IMR-90 (cell line): ENCODE data around the gene NPR2. TPM values are rescaled to one million over a fixed set of nuclear protein-coding genes. Genes with fewer than 3 reads are reported as not detected.
A peak's percentile ranks its signal among the peaks of the same experiment; 100 is the strongest.

Experiments used
- ATAC-seq: fragments of 200-7000 bp; cut with Tn5 transposase; 2 replicates; pipeline ENCODE4 v1.9.1; 2020; ENCODE audit warnings: low read depth, mild to moderate bottlenecking, moderate library complexity
- BruUV-seq: library from RNA; stranded (reverse); fragments of 400-500 nt; replicated peaks from 2 replicates; lab custom pipeline; 2021; lab: Mats Ljungman, UMichigan
- CTCF ChIA-PET: fragments of 300-600 bp; formaldehyde crosslinking; extraction: SDS; loops from one replicate; lab custom pipeline; 2021; ENCODE audit warnings: antibody characterized with exemption; lab: Yijun Ruan, JAX
- POLR2A ChIA-PET: fragments of 300-600 bp; sonication (Branson Sonifier 250); formaldehyde crosslinking; loops from one replicate; lab custom pipeline; 2022; ENCODE audit warnings: antibody characterized with exemption; ENCODE audit not compliant: unreplicated experiment; lab: Charles Lee
- DNase-seq: peaks from one replicate; pipeline ENCODE4 v3.0.0; 2013
- H2AFZ ChIP-seq: replicated peaks from 2 replicates; pipeline ENCODE3; 2013; ENCODE audit warnings: low read length, mild to moderate bottlenecking; ENCODE audit not compliant: poor library complexity
- H2AK5ac ChIP-seq: 2 replicates; pipeline ENCODE4 v1.6.1; 2013; ENCODE audit warnings: low read depth, low read length, inconsistent platforms
- H2AK9ac ChIP-seq: replicated peaks from 2 replicates; pipeline ENCODE3; 2013; ENCODE audit warnings: mild to moderate bottlenecking, low read depth, low read length, moderate library complexity; ENCODE audit not compliant: poor library complexity
- H2BK120ac ChIP-seq: 2 replicates; pipeline ENCODE4 v1.6.1; 2013; ENCODE audit warnings: low read depth, low read length, inconsistent platforms
- H2BK15ac ChIP-seq: 3 replicates; pipeline ENCODE4 v1.6.1; 2013; ENCODE audit warnings: low read depth, low read length, inconsistent platforms
- H2BK20ac ChIP-seq: 2 replicates; pipeline ENCODE4 v1.6.1; 2013; ENCODE audit warnings: low read depth, mild to moderate bottlenecking, inconsistent platforms, low read length, moderate library complexity
- H2BK5ac ChIP-seq: 2 replicates; pipeline ENCODE4 v1.6.1; 2013; ENCODE audit warnings: mild to moderate bottlenecking, low read depth, low read length, inconsistent platforms; ENCODE audit not compliant: poor library complexity, severe bottlenecking
- H3K14ac ChIP-seq: replicated peaks from 2 replicates; pipeline ENCODE4 v1.6.1; 2013; ENCODE audit warnings: low read depth, low read length, inconsistent platforms
- H3K18ac ChIP-seq: 2 replicates; pipeline ENCODE4 v1.6.1; 2013; ENCODE audit warnings: low read depth, low read length, control low read depth
- H3K23ac ChIP-seq: 2 replicates; pipeline ENCODE4 v1.6.1; 2013; ENCODE audit warnings: low read depth, low read length, inconsistent platforms
- H3K27ac ChIP-seq: 2 replicates; pipeline ENCODE4 v1.5.1; 2013; ENCODE audit warnings: mild to moderate bottlenecking, control low read depth, low read length; ENCODE audit not compliant: insufficient read depth
- H3K27me3 ChIP-seq: 2 replicates; pipeline ENCODE4 v1.6.1; 2013; ENCODE audit warnings: low read length; ENCODE audit not compliant: control insufficient read depth, insufficient read depth
- H3K36me3 ChIP-seq: 2 replicates; pipeline ENCODE4 v1.6.1; 2013; ENCODE audit warnings: low read length, mixed read lengths; ENCODE audit not compliant: control insufficient read depth, insufficient read depth
- H3K4ac ChIP-seq: 2 replicates; pipeline ENCODE4 v1.6.1; 2013; ENCODE audit warnings: low read depth, low read length, inconsistent platforms
- H3K4me1 ChIP-seq: 2 replicates; pipeline ENCODE4 v1.6.1; 2013; ENCODE audit warnings: low read length, mixed read lengths; ENCODE audit not compliant: control insufficient read depth, insufficient read depth
- H3K4me2 ChIP-seq: 2 replicates; pipeline ENCODE4 v1.6.1; 2013; ENCODE audit warnings: low read depth, mild to moderate bottlenecking, control low read depth, low read length, moderate library complexity
- H3K4me3 ChIP-seq: 2 replicates; pipeline ENCODE4 v1.5.1; 2013; ENCODE audit warnings: low read depth, mild to moderate bottlenecking, control low read depth, low read length, moderate library complexity; ENCODE audit not compliant: insufficient read depth
- H3K56ac ChIP-seq: 2 replicates; pipeline ENCODE4 v1.6.1; 2013; ENCODE audit warnings: low read length, inconsistent platforms; ENCODE audit not compliant: insufficient read depth; ENCODE audit errors: extremely low read depth
- H3K79me1 ChIP-seq, 2 experiments: 2 replicates each; pipeline ENCODE4 v1.6.1; 2013; ENCODE audit warnings: low read length in 2 of 2, inconsistent platforms in 1 of 2, low read depth in 1 of 2
- H3K9ac ChIP-seq: 2 replicates; pipeline ENCODE4 v1.6.1; 2013; ENCODE audit warnings: low read depth, low read length, control low read depth
- H3K9me1 ChIP-seq: 2 replicates; pipeline ENCODE4 v1.6.1; 2013; ENCODE audit warnings: low read length, inconsistent platforms; ENCODE audit not compliant: insufficient read depth
- H3K9me3 ChIP-seq: 2 replicates; pipeline ENCODE4 v1.6.1; 2013; ENCODE audit warnings: low read length; ENCODE audit not compliant: control insufficient read depth, insufficient read depth
- H4K20me1 ChIP-seq: 2 replicates; pipeline ENCODE4 v1.6.1; 2013; ENCODE audit warnings: low read length, inconsistent platforms; ENCODE audit not compliant: insufficient read depth
- H4K5ac ChIP-seq: 2 replicates; pipeline ENCODE4 v1.6.1; 2013; ENCODE audit warnings: mild to moderate bottlenecking, low read depth, low read length, control low read depth
- H4K8ac ChIP-seq, 2 experiments: 2 replicates each; pipeline ENCODE4 v1.6.1; 2013; ENCODE audit warnings: low read depth in 2 of 2, low read length in 2 of 2, control low read depth in 1 of 2, inconsistent platforms in 1 of 2
- H4K91ac ChIP-seq: 2 replicates; pipeline ENCODE4 v1.6.1; 2013; ENCODE audit warnings: low read depth, low read length, inconsistent platforms; ENCODE audit not compliant: insufficient read depth
- BHLHE40 ChIP-seq: fragments of 150-350 bp; IDR thresholded peaks from 2 replicates; pipeline ENCODE4 v1.6.1; 2016; ENCODE audit warnings: mild to moderate bottlenecking, low read depth, low read length
- CEBPB ChIP-seq: IDR thresholded peaks from 2 replicates; pipeline ENCODE4 v1.6.1; 2012; ENCODE audit warnings: low read depth, low read length, improper control_type of control experiment
- CHD1 ChIP-seq: IDR thresholded peaks from 2 replicates; pipeline ENCODE4 v1.6.1; 2012; ENCODE audit warnings: low read depth, low read length, improper control_type of control experiment
- CTCF ChIP-seq: conservative IDR thresholded peaks from 2 replicates; pipeline ENCODE4 v1.5.1; 2012; ENCODE audit warnings: mild to moderate bottlenecking, low read depth, low read length, improper control_type of control experiment
- ELK1 ChIP-seq: fragments of 150-350 bp; IDR thresholded peaks from 2 replicates; pipeline ENCODE4 v1.6.1; 2016; ENCODE audit warnings: low read depth, mild to moderate bottlenecking, low read length, moderate library complexity, borderline replicate concordance
- FOS ChIP-seq: fragments of 150-350 bp; IDR thresholded peaks from 2 replicates; pipeline ENCODE4 v1.6.1; 2016; ENCODE audit warnings: low read depth, low read length
- MAFK ChIP-seq: IDR thresholded peaks from 2 replicates; pipeline ENCODE4 v1.6.1; 2012; ENCODE audit warnings: low read depth, low read length, improper control_type of control experiment
- MAZ ChIP-seq: IDR thresholded peaks from 2 replicates; pipeline ENCODE4 v1.6.1; 2012; ENCODE audit warnings: low read depth, mild to moderate bottlenecking, low read length, improper control_type of control experiment, moderate library complexity, borderline replicate concordance
- MXI1 ChIP-seq: IDR thresholded peaks from 2 replicates; pipeline ENCODE4 v1.6.1; 2012; ENCODE audit warnings: low read depth, mild to moderate bottlenecking, low read length, moderate library complexity, borderline replicate concordance
- NFE2L2 ChIP-seq: fragments of 150-350 bp; IDR thresholded peaks from 2 replicates; pipeline ENCODE4 v1.6.1; 2016; ENCODE audit warnings: low read depth, mild to moderate bottlenecking, low read length
- POLR2A ChIP-seq: IDR thresholded peaks from 2 replicates; pipeline ENCODE4 v1.6.1; 2012; ENCODE audit warnings: mild to moderate bottlenecking, low read depth, low read length
- RAD21 ChIP-seq: IDR thresholded peaks from 2 replicates; pipeline ENCODE4 v1.6.1; 2012; ENCODE audit warnings: low read length, improper control_type of control experiment
- RCOR1 ChIP-seq: IDR thresholded peaks from 2 replicates; pipeline ENCODE4 v1.6.1; 2012; ENCODE audit warnings: mild to moderate bottlenecking, low read length, improper control_type of control experiment; ENCODE audit not compliant: insufficient replicate concordance
- RFX5 ChIP-seq: IDR thresholded peaks from 2 replicates; pipeline ENCODE4 v1.8.0; 2012; ENCODE audit warnings: low read depth, mild to moderate bottlenecking, low read length, moderate library complexity
- SMC3 ChIP-seq: fragments of 150-350 bp; IDR thresholded peaks from 2 replicates; pipeline ENCODE4 v1.6.1; 2016; ENCODE audit warnings: low read depth, mild to moderate bottlenecking, antibody characterized with exemption, low read length, moderate library complexity
- WGBS, 2 experiments: methylation state at CpG; one replicate each; pipeline versions ENCODE4 v1.1.5 to v1.1.7; 2013; ENCODE audit warnings: missing lambda C conversion rate in 2 of 2; ENCODE audit not compliant: insufficient read length in 1 of 2; ENCODE audit errors: extremely low coverage in 2 of 2; 5-methylcytosine and 5-hydroxymethylcytosine counted together
- dilution Hi-C: fragments of 300-500 bp; cut with HindIII; formaldehyde crosslinking; loops from one replicate; pipeline ENCODE4 v1.14.3; 2018; ENCODE audit warnings: low sequenced_read_pairs; ENCODE audit not compliant: unreplicated experiment
- in situ Hi-C: fragments of 300-500 bp; cut with MboI; formaldehyde crosslinking; loops from 3 replicates; pipeline ENCODE4 v1.14.3; 2019; ENCODE audit warnings: low sequenced_read_pairs, inconsistent platforms, mixed read lengths
- intact Hi-C: fragments of 100-400 bp; cut with micrococcal nuclease; formaldehyde crosslinking; loops from 2 replicates; pipeline ENCODE4 v1.10.0; 2022
- polyA plus RNA-seq, 3 experiments: library from polyadenylated mRNA; depleted of rRNA; stranded (reverse); fragments of >200 nt; gene quantifications; 2 replicates each; pipeline ENCODE4 v1.2.3, GENCODE V29; 2012; ENCODE audit warnings: low replicate concordance in 1 of 3
- total RNA-seq: library from RNA; depleted of rRNA; stranded (reverse); fragments of >200 nt; gene quantifications from 2 replicates; pipeline ENCODE4 v1.2.3, GENCODE V29; 2012

NPR2 gene
- total and polyA plus RNA-seq, 2 of the 4 experiments (the other 2 are of a cell fraction) = 5.2 to 35.7 TPM

- peaks cover 17 to 45% of the 10 kb centered on the region in 2 experiments for H3K79me1 ChIP-seq
- H3K9me1 ChIP-seq = peaks cover 40% of the 10 kb centered on the region
- H3K4me2 ChIP-seq = no peak overlapping the region
- ATAC-seq = peak; percentile 70
- H2BK5ac ChIP-seq = peak overlapping the region; percentile 7
- H2BK120ac ChIP-seq = no peak overlapping the region
- no peak overlapping the region for H2AFZ ChIP-seq
- H3K14ac ChIP-seq = no peak overlapping the region; the same call in 1 of the 2 replicates
- no peak overlapping the region for H2AK9ac ChIP-seq
- peaks cover 3% of the 10 kb centered on the region for H3K4me1 ChIP-seq
- intact Hi-C loops (no loop called here), dilution Hi-C loops (no loop called here), in situ Hi-C loops (no loop called here)
- WGBS, 2 experiments = 80% methylated on average over 2 of the region's 4 CpGs; no CpG with 5 or more reads in 1 of the 2 experiments
- no peak overlapping the region for H3K9ac ChIP-seq
- no peaks in the 10 kb centered on the region for H3K27me3 ChIP-seq
- POLR2A ChIA-PET = interaction anchor here (0.6 kb wide), 1 partner anchor 17 kb away, joined by 14 read pairs; no protein-coding TSS in a partner anchor
- H2BK20ac ChIP-seq = no peak overlapping the region
- H4K5ac ChIP-seq = no peak overlapping the region
- no peak overlapping the region for H4K91ac ChIP-seq
- CTCF ChIA-PET = interaction anchor here (1.0 kb wide), 1 partner anchor 27 kb away, joined by 3 read pairs; no protein-coding TSS in a partner anchor
- no peak overlapping the region for H3K4me3 ChIP-seq
- H2BK15ac ChIP-seq = no peak overlapping the region
- no peak overlapping the region for H3K27ac ChIP-seq
- H3K56ac ChIP-seq = no peak overlapping the region
- H4K8ac ChIP-seq = no peak overlapping the region
- H3K23ac ChIP-seq = peak overlapping the region; percentile 61; the same call in 1 of the 2 replicates
- H3K9me3 ChIP-seq = no peaks in the 10 kb centered on the region
- no TSS peak for BruUV-seq
- no peak overlapping the region for H3K4ac ChIP-seq
- peaks cover 22% of the 10 kb centered on the region for H3K36me3 ChIP-seq
- DNase-seq = peak; percentile 76
- H4K20me1 ChIP-seq = no peaks in the 10 kb centered on the region
- H2AK5ac ChIP-seq = 0 out of 2 replicates have a peak overlapping the region, but pooled peaks have one; percentile 6
- no peak overlapping the region for H3K18ac ChIP-seq
- TF ChIP-seq SMC3 (no peak), MAZ (no peak), RAD21 (no peak), POLR2A (no peak), RCOR1 (no peak), BHLHE40 (peak; percentile 74), MXI1 (peak; percentile 13; the same call in 1 of the 2 replicates), CEBPB (no peak), CTCF (no peak), CHD1 (no peak), MAFK (peak; percentile 60; the same call in 1 of the 2 replicates), NFE2L2 (peak; percentile 66; the same call in 1 of the 2 replicates), FOS (peak; percentile 57), ELK1 (no peak), RFX5 (no peak)
Measured at GRCh38 chr9:35798658-35799374, 7.4 kb downstream of the NPR2 start.
